HL-60/S4 treated with retinoic acid at 250 ng/mL for 4 days and 3 days (cell line): ENCODE results near the gene TUBG2.

ENCODE experiments used
- in situ Hi-C: fragments of 300-500 bp; cut with MboI; formaldehyde crosslinking; loops from 2 replicates; pipeline ENCODE4 v1.7.0; 2022; ENCODE audit warnings: low sequenced_read_pairs

TUBG2 gene

GRCh38 chr17:42676424-42677011, 17.4 kb downstream of the TUBG2 start, which contains the start of gene PLEKHH3:
TSS of gene PLEKHH3 (minus strand) at chr17:42676994. CDS start at chr17:42676563, 431 bp downstream.
- in situ Hi-C loops: no loop called here

DNA sequence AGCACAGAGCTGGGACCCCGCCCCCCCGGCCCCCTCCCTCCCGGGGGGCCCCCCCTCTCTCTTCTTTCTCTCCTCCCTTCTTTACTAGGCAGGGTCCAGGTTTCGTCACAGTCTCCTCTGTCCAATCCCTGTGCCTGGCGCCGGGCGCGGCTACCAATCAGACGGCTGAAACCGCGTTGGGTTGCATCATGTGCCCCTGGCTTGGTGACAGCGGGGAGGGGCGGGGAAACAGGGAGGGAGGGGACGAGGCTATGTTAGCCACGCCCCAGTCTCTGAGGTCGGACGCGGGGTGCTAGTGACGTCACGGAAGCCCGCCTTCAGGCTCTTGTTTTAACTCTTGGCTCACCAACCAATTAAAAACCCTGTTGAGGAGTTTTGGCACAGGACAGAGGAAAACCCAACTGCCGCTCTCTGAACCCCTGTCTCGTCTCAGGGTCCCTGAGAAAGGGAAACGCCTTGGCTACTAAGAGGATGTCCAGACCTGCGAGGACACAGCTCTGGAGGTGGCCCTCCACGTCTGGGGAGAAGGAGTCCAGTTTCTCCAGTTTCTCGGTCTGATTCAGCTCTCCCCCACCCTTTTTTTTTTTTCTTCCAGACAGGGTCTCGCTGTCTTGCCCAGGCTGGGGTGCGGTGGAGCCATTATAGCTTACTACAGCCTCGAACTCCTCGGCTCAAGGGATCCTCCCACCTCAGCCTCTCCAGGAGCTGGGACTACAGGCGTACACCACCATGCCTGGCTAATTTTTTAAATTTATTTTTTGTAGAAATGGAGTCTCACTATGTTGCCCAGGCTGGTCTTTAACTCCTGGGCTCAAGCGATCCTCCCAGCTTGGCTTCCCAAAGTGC, 18.2 kb downstream of the TUBG2 start:
- in situ Hi-C loops: no loop called here

DNA sequence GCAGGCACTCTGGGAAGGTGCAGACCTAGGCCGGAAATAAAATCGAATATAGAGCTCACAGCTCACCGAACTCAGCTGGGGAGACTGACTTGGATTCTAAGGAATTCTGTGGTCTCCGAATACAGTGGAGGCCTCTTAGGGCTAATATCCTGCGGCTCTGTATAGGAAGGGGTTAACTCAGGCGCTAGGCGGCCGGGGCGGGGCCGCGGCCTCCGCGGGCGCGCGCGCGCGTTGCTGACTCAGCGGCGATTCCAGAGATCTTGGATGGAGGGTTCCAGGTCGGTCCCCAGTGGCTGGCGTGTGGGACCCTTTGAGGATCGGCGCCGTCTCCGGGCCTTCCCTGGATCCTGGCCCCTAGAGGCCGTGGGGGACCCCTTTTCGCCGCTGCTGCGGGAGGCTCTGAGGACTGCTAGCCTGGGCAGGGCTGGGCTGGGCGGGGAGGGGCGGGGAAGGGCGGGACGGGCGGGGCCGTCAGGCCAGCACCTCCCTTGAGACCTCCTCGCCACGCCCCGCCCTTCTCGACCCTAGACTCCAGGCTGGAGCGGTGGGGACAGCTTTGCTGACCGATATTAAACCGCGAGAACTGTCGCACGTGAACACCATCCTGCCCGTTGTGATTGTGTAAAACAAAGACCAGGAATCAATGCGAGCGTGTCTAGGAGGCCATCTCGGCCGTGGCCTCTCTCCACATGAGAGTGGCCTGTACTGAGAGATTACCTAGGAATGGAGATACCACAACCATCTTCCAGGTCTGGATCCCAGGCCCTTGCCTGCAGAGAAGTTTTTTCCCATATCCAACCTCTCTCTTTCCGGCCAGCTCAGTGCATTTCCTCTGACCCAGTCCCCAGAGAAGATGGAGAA, 19.1 kb downstream of the TUBG2 start:
- in situ Hi-C loops: no loop called here

- in situ Hi-C loops: no loop called here
Measured at GRCh38 chr17:42678951-42679491, 19.9 kb downstream of the TUBG2 start.

DNA sequence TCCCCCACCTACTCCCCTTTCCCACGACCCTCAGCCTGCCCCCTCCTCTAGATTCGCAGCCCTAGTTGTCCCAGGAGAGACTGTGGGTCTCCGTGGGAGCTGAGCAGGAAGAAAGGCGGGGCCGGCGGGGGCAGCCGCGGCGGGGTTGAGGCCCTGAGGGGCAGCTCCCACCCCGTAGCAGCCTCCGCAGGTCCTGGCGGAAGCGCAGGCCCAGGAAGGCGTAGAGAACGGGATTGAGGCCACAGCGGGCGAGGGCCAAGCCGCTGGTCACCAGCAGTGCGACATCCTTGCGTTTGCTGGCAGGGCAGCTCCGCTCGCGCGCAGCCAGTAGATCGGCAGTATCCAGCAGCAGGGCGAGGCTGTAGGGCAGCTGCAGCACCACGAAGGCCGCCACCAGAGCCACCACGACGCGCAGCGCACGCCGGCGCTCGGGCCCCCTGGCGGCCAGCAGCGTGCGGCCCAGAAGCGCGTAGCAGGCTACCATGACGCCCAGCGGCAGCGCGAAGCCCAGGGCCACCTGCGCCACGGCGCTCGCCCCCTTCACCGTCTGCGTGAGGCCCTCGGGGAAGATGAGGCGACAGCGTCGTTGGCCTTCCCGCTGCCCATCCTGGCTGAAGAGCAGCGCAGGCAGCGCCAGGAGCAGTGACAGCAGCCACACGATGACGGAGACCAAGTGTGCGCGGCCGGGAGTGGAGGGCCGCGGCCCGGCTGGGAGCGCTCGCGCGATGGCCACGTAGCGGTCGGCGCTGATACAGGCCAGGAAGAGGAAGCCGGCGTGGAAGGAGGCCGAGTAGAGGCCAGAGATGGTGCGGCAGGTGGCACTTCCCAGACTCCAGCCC, 20.6 kb downstream of the TUBG2 start:
- in situ Hi-C loops: no loop called here

GRCh38 chr17:42680331-42680808, 21.3 kb downstream of the TUBG2 start:
- in situ Hi-C loops: no loop called here

- in situ Hi-C loops: no loop called here
Measured at GRCh38 chr17:42681976-42682721, 23.1 kb downstream of the TUBG2 start, which contains the start of gene CNTNAP1. TSS of gene CNTNAP1 (plus strand) at chr17:42682531. CDS start at chr17:42682830, 299 bp downstream.

DNA sequence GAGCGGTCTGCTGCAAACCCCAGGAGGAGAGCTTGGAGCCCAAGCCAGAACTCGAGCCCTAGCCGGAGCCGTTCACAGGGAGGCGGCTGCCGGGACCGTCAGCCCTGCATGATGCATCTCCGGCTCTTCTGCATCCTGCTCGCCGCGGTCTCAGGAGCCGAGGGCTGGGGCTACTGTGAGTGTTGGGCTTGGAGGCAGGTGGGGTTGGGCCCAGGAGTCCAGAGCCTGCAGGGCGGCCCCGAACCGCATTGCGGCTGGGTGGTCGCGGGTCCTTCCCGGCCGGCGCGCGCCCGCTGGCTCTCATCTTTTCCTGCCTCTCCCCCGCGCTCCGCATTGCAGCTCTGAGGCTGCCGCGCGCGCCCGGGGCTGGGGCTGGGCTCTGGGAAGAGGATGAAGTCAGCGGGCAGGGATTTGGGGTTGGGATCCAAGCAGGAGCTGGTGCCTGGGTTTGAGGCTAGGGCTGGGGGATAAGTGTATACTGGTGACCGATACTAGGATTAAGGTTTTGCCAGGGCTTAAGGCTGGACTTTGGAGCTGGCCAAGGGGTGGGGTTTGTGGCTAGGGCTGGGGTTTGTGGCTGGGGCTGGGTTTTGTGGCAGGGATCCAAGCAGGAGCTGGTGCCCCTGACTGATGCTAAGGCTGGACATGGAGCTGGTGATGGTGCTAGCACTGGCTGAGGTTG, 23.8 kb downstream of the TUBG2 start:
- in situ Hi-C loops: no loop called here

DNA sequence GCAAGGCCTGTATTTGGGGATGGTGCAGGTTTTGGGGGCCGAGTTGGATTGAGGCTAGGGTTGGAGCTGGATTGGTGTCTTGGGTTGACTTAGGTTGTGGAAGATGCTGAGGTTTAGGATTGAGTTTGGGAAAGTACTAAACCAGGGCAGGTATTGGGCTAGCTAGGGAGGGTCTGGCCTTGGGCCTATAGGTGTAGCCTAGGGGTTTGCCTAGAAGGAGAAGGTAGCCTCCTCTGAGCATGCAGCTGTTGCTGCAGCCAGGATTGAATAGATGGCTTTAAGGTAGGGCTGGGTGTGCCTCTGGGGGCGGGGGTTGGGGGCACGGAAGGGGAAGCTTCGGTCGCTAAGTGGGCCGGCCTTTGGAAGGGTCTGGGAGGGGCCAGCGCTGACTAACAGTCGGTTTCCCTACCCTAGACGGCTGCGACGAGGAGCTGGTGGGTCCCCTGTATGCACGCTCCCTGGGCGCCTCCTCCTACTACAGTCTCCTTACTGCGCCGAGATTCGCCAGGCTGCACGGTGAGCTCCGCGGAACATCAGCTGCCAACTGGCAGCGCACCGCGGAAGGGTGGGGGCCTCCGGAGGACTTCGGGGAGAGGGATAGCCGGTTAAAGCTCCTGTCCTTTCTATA, 24.4 kb downstream of the TUBG2 start:
- in situ Hi-C loops: no loop called here

DNA sequence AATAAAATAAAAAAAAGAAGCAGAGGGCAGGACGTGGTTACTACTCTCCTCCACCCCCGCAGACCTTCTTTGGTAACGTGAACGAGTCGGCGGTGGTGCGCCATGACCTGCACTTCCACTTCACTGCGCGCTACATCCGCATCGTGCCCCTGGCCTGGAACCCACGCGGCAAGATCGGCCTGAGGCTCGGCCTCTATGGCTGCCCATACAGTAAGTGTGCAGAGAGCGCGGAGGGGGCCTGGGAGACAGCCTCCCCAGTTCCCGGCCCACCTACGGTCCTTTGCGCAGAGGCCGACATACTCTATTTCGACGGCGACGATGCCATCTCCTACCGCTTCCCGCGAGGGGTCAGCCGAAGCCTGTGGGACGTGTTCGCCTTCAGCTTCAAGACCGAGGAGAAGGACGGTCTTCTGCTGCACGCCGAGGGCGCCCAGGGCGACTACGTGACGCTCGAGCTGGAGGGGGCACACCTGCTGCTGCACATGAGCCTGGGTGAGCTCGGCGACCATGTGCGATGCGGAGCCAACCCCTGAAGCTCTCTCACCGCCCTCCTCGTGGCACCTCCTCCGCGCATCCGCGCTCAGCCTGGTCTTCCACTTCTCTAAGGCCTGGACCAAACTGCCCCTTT, 26.0 kb downstream of the TUBG2 start:
- in situ Hi-C loops: no loop called here

DNA sequence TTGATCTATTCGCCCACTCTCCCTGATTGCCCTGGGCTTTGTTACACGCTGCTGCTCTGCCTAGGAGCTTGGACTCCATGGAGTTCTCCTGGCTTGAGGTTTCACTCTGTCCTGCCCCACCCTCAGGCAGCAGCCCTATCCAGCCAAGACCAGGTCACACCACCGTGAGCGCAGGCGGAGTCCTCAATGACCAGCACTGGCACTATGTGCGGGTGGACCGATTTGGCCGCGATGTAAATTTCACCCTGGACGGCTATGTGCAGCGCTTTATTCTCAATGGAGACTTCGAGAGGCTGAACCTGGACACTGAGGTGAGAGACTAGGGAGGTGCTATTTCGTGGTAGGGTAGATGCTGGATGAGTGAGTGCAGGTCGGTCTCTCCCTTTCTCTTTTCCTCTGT, 26.7 kb downstream of the TUBG2 start:
- in situ Hi-C loops: no loop called here

- in situ Hi-C loops: no loop called here
Measured at GRCh38 chr17:42686520-42687128, 27.5 kb downstream of the TUBG2 start.

DNA sequence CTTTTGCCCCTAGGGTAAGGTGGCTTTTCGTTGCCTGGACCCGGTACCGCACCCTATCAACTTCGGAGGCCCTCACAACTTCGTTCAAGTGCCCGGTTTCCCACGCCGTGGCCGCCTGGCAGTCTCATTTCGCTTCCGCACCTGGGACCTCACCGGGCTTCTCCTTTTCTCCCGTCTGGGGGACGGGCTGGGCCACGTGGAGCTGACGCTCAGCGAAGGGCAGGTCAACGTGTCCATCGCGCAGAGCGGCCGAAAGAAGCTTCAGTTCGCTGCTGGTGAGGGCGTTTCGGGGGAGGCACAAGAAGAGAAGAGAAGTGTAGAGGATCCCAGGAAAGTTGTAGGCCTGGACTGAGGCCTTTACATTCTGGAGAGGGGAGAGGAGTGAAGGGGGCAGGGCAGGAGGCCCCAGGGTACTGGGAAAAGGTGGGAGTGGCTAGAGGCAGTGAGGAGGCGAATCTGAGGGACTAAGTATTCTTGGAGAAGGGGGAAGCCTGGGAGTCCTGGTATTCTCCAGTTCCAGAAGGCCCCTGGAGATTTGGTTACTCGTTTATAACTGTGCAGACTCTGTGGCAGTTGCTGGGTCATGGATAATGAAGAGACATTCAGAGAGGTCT, 28.7 kb downstream of the TUBG2 start:
- in situ Hi-C loops: no loop called here

- in situ Hi-C loops: no loop called here
Measured at GRCh38 chr17:42690596-42690995, 31.5 kb downstream of the TUBG2 start.

- in situ Hi-C loops: no loop called here
Measured at GRCh38 chr17:42691021-42691545, 32.0 kb downstream of the TUBG2 start.

DNA sequence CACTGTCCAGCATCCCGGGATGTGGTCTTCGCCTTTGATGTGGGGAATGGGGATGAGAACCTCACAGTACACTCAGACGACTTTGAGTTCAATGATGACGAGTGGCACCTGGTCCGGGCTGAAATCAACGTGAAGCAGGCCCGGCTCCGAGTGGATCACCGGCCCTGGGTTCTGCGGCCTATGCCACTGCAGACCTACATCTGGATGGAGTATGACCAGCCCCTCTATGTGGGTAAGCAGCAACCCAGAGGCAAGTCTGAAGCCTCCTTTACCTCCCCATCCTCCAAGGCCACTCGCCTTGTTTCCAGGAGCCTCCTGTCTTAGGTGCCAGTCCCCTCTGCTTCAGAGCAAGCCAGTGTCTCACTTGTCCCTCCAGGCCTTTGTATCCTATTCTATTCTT, 33.4 kb downstream of the TUBG2 start:
- in situ Hi-C loops: no loop called here

- in situ Hi-C loops: no loop called here
Measured at GRCh38 chr17:42694524-42694923, 35.4 kb downstream of the TUBG2 start.
